Neuronal stem cell (in vitro differentiated cells): ENCODE data around the gene ITPK1.

Experiments
- DNase-seq: peaks from one replicate; pipeline ENCODE4 v3.0.0-alpha.2; 2013; ENCODE audit warnings: low spot score
- H2AFZ ChIP-seq: one replicate; pipeline ENCODE4 v1.6.1; 2013; ENCODE audit warnings: mild to moderate bottlenecking, low read length, inconsistent platforms
- H2AK5ac ChIP-seq: 2 replicates; pipeline ENCODE4 v1.6.1; 2013; ENCODE audit warnings: low read depth, mild to moderate bottlenecking, inconsistent platforms, low read length, moderate library complexity, mixed read lengths
- H2BK120ac ChIP-seq: 2 replicates; pipeline ENCODE4 v1.6.1; 2013; ENCODE audit warnings: low read depth, mild to moderate bottlenecking, inconsistent platforms, low read length, moderate library complexity, mixed read lengths
- H2BK12ac ChIP-seq: one replicate; pipeline ENCODE4 v1.6.1; 2013; ENCODE audit warnings: low read length, inconsistent platforms
- H2BK15ac ChIP-seq: 2 replicates; pipeline ENCODE4 v1.6.1; 2013; ENCODE audit warnings: mild to moderate bottlenecking, low read length, inconsistent platforms, mixed read lengths
- H2BK5ac ChIP-seq: one replicate; pipeline ENCODE4 v1.6.1; 2013; ENCODE audit warnings: inconsistent platforms, mild to moderate bottlenecking, low read length, moderate library complexity
- H3K14ac ChIP-seq: one replicate; pipeline ENCODE4 v1.6.1; 2013; ENCODE audit warnings: low read length, inconsistent platforms
- H3K18ac ChIP-seq: 2 replicates; pipeline ENCODE4 v1.6.1; 2013; ENCODE audit warnings: low read length, inconsistent platforms
- H3K23ac ChIP-seq: 2 replicates; pipeline ENCODE4 v1.6.1; 2013; ENCODE audit warnings: low read depth, mild to moderate bottlenecking, mixed read lengths, low read length, inconsistent platforms; ENCODE audit not compliant: poor library complexity
- H3K27ac ChIP-seq: replicated peaks from 3 replicates; pipeline ENCODE4 v1.5.1; 2013; ENCODE audit warnings: low read length, inconsistent platforms
- H3K27me3 ChIP-seq, 3 experiments: 2 replicates each; pipeline ENCODE4 v1.6.1; 2013; ENCODE audit warnings: low read length in 3 of 3, mild to moderate bottlenecking in 2 of 3, inconsistent platforms in 1 of 3, low read depth in 1 of 3, mixed read lengths in 1 of 3, moderate library complexity in 1 of 3; ENCODE audit not compliant: control insufficient read depth in 3 of 3, insufficient read depth in 3 of 3
- H3K36me3 ChIP-seq, 2 donors: replicated peaks in 1 of 2; 2 replicates each; pipeline ENCODE4 v1.6.1; 2013; ENCODE audit warnings: low read length in 2 of 2; ENCODE audit not compliant: control insufficient read depth in 2 of 2, insufficient read depth in 2 of 2
- H3K4ac ChIP-seq: 2 replicates; pipeline ENCODE4 v1.6.1; 2013; ENCODE audit warnings: inconsistent platforms, mild to moderate bottlenecking, low read length, moderate library complexity
- H3K4me1 ChIP-seq, 2 donors: 1 replicate in 1 of 2; 2 replicates in 1 of 2; pipeline ENCODE4 v1.6.1; 2013; ENCODE audit warnings: low read length in 2 of 2, low read depth in 1 of 2; ENCODE audit not compliant: control insufficient read depth in 2 of 2, insufficient read depth in 1 of 2
- H3K4me2 ChIP-seq: one replicate; pipeline ENCODE4 v1.6.1; 2013; ENCODE audit warnings: mild to moderate bottlenecking, low read length, inconsistent platforms; ENCODE audit not compliant: insufficient read depth, poor library complexity, severe bottlenecking
- H3K4me3 ChIP-seq, 2 donors: 2 replicates each; pipeline ENCODE4 v1.5.1; 2013; ENCODE audit warnings: low read length in 2 of 2, mild to moderate bottlenecking in 2 of 2, inconsistent platforms in 1 of 2, moderate library complexity in 1 of 2
- H3K79me1 ChIP-seq: one replicate; pipeline ENCODE4 v1.6.1; 2013; ENCODE audit warnings: low read depth, mild to moderate bottlenecking, inconsistent platforms, low read length, moderate library complexity
- H3K9ac ChIP-seq: one replicate; pipeline ENCODE4 v1.6.1; 2013; ENCODE audit warnings: mild to moderate bottlenecking, low read depth, low read length, inconsistent platforms; ENCODE audit not compliant: poor library complexity
- H3K9me3 ChIP-seq, 2 donors: replicated peaks in 1 of 2; 2 replicates each; pipeline versions ENCODE3 to v1.6.1; 2013; ENCODE audit warnings: low read length in 2 of 2, mild to moderate bottlenecking in 2 of 2, inconsistent platforms in 1 of 2, low read depth in 1 of 2, mixed read lengths in 1 of 2, moderate library complexity in 1 of 2; ENCODE audit not compliant: control insufficient read depth in 2 of 2, insufficient read depth in 1 of 2
- H4K8ac ChIP-seq: one replicate; pipeline ENCODE4 v1.6.1; 2013; ENCODE audit warnings: low read depth, mild to moderate bottlenecking, inconsistent platforms, low read length, moderate library complexity
- H4K91ac ChIP-seq: one replicate; pipeline ENCODE4 v1.6.1; 2013; ENCODE audit warnings: low read length, low read depth, mild to moderate bottlenecking, inconsistent platforms; ENCODE audit not compliant: poor library complexity
- WGBS, 2 donors: extraction: QIAGEN DNeasy Blood & Tissue Kit; methylation state at CpG; one replicate each; pipeline ENCODE4 v1.1.7; 2013; ENCODE audit warnings: missing lambda C conversion rate in 2 of 2, mixed read lengths in 1 of 2; ENCODE audit not compliant: insufficient read length in 2 of 2, insufficient replicate concordance in 1 of 2; ENCODE audit errors: extremely low coverage in 2 of 2; 5-methylcytosine and 5-hydroxymethylcytosine counted together

Gene ITPK1

DNA sequence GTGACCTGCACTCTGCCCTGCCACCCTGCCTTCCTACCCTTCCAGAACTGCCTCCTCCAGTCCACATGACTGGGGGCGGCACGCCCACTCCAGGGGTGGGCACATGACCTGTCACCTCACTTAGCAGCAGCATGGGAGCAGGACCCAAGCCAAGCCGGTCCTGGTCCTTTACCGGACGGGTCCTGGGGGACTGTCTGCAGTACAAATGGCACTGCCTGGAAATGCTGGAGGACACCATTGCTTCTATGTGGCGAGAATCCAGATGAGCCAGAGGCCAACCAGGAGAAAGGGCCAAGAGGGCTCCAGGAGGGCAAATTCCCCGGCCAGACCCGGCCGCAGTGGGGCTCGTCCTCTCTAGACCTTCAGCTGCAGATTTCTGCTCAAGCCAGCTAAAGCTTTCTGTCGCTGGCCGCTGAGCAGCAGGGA lies 33.1 kb downstream of the ITPK1 start:
- Histone ChIP-seq H3K9me3 (peaks cover 0 to 5% of the 10 kb centered on the region in 2 donors), H3K14ac (no peak overlapping the region), H2BK15ac (no peak overlapping the region), H3K9ac (no peak overlapping the region), H3K27me3 (no peaks in the 10 kb centered on the region), H3K4me3 (no peak overlapping the region), H4K91ac (peak overlapping the region; percentile 38), H2BK120ac (no peak overlapping the region), H3K27ac (no peak overlapping the region), H3K4me2 (no peak overlapping the region), H2AFZ (no peak overlapping the region), H3K36me3 (no peaks in the 10 kb centered on the region), H3K4ac (no peak overlapping the region), H3K4me1 (peaks cover 0 to 22% of the 10 kb centered on the region in 2 donors), H3K18ac (peak overlapping the region; percentile 31), H3K79me1 (peaks cover 3% of the 10 kb centered on the region), H2BK5ac (no peak overlapping the region), H3K23ac (peak overlapping the region; percentile 8), H2BK12ac (peak overlapping the region; percentile 14), H2AK5ac (peak overlapping the region; percentile 53), H4K8ac (no peak overlapping the region)
- no peak for DNase-seq
- no CpG with 5 or more reads among the region's 12 CpGs for WGBS, 2 donors

DNA sequence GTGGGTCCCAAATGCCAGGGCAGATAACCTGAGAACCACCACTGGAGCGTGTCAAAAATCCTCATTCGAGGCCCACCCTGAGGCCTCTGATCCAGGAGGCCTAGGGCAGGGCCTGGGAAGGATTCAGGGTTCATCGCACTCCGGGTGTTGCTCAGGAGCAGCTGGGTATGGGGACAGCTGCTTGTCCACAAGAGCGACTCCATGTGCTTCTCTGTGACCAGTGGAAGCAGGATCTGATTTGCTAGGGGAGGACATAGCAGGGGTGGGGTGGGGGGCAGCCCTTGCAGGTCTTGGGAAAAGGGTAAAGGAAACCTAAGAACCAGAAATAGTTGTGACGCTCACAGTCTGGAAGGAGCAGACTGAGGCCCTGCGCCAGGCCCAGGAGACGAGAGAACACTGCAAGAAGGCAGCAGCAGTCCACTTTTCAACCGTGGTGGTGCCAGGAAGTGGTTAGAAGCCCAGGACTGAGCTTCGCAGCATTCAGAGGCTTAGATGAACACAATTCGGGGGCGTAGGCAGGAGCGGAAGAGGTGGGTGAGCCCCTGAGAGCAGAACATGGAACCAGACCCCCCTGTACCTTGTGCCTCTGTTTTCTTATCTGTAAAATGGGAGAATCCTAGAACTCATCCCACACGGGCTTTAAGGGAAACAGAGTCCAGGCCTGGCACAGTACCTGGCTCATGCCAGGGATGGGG lies 33.7 kb downstream of the ITPK1 start:
- WGBS, 2 donors, result no CpG with 5 or more reads among the region's 14 CpGs
- DNase-seq, result no peak

DNA sequence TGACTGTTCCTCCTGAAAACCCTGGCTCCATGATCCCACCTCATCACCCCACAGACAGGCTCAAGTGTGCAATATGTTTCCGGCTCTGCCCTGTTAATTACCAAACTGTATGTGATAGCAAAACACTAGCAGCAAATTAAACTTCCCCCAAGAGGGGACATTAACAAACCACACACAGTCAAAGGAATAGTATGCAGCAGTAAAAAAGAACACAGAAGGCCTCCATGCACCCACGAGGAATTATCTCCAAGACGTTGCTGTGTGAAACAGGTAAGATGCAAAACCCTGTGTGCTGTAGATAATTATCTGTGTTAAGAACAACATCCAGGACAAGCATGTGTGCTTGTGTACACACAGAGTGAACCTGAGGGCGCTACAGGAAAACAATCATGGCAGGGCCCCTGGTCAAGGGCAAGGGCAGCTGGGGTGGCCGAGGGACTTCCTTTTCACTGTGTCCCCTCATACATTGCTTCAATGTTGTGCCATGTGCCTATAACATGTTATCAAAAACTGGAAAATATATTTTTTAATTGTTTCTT lies 35.8 kb downstream of the ITPK1 start:
- Histone ChIP-seq H3K27ac (no peak overlapping the region), H3K27me3 (no peaks in the 10 kb centered on the region), H3K4me1 (peaks cover 0 to 9% of the 10 kb centered on the region in 2 donors), H2AK5ac (no peak overlapping the region), H3K9me3 (peaks cover 0 to 3% of the 10 kb centered on the region in 2 donors), H3K23ac (no peak overlapping the region), H3K14ac (no peak overlapping the region), H2BK12ac (no peak overlapping the region), H2BK5ac (no peak overlapping the region), H3K79me1 (peaks cover 3% of the 10 kb centered on the region), H2BK120ac (no peak overlapping the region), H2AFZ (no peak overlapping the region), H3K9ac (no peak overlapping the region), H3K4ac (no peak overlapping the region), H2BK15ac (no peak overlapping the region), H3K4me3 (no peak overlapping the region), H4K91ac (no peak overlapping the region), H3K36me3 (no peaks in the 10 kb centered on the region), H4K8ac (no peak overlapping the region), H3K4me2 (no peak overlapping the region), H3K18ac (no peak overlapping the region)
- no CpG with 5 or more reads among the region's 5 CpGs for WGBS, 2 donors
- DNase-seq, result no peak

More for the DNA sequence above, 33.7 kb downstream of the ITPK1 start:
- Histone ChIP-seq H3K27ac (no peak overlapping the region), H3K23ac (no peak overlapping the region), H2BK120ac (no peak overlapping the region), H3K4ac (no peak overlapping the region), H3K18ac (peak overlapping the region; percentile 38), H3K14ac (no peak overlapping the region), H3K79me1 (peaks cover 3% of the 10 kb centered on the region), H4K8ac (no peak overlapping the region), H3K4me2 (no peak overlapping the region), H3K4me3 (no peak overlapping the region), H3K27me3 (no peaks in the 10 kb centered on the region), H2AFZ (no peak overlapping the region), H3K4me1 (peaks cover 0 to 22% of the 10 kb centered on the region in 2 donors), H3K9ac (no peak overlapping the region), H2BK12ac (no peak overlapping the region), H2BK5ac (no peak overlapping the region), H2AK5ac (peak overlapping the region; percentile 53), H2BK15ac (no peak overlapping the region), H3K36me3 (no peaks in the 10 kb centered on the region), H4K91ac (no peak overlapping the region), H3K9me3 (peaks cover 0 to 3% of the 10 kb centered on the region in 2 donors)

DNA sequence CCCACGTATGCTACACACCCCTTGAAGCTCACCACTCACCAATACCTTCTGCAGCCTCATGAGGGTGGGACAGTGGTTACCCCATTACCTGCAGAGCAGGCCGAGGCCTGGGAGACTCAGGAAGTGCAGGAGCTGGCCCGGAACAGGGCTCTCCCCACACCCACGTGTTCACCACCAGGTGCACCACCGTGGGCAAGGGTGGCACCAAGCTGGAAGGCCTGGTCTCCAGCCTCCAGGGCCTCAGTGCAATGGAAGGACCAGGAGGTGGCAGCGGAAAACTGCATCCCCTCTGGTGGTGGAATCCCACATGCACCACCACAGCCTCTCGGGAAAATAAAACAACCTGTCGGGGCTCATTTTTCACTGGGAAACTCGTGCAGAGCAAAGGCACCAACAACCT lies 36.4 kb downstream of the ITPK1 start:
- Histone ChIP-seq H3K9me3 (peaks cover 0 to under 1% of the 10 kb centered on the region in 2 donors), H3K4ac (no peak overlapping the region), H3K18ac (no peak overlapping the region), H3K79me1 (peaks cover 3% of the 10 kb centered on the region), H2BK12ac (no peak overlapping the region), H3K4me2 (no peak overlapping the region), H2AFZ (no peak overlapping the region), H3K4me1 (peaks cover 0 to 9% of the 10 kb centered on the region in 2 donors), H3K27me3 (no peaks in the 10 kb centered on the region), H3K27ac (no peak overlapping the region), H2BK5ac (no peak overlapping the region), H2BK120ac (peak overlapping the region; percentile 65), H2AK5ac (no peak overlapping the region), H2BK15ac (no peak overlapping the region), H4K91ac (no peak overlapping the region), H4K8ac (no peak overlapping the region), H3K36me3 (peaks cover 0 to 1% of the 10 kb centered on the region in 2 donors), H3K23ac (no peak overlapping the region), H3K9ac (no peak overlapping the region), H3K4me3 (no peak overlapping the region), H3K14ac (peak overlapping the region; percentile 32)
- no CpG with 5 or more reads among the region's 9 CpGs for WGBS, 2 donors
- no peak for DNase-seq
